NCI-H524 treated with DMSO at 0.1 percent for 48 hours (cell line): ENCODE measurements around the gene CNBP.

Source experiments
- DNase-seq: peaks from one replicate; lab custom pipeline; 2025; lab: John Stamatoyannopoulos, UW

CNBP gene

DNA sequence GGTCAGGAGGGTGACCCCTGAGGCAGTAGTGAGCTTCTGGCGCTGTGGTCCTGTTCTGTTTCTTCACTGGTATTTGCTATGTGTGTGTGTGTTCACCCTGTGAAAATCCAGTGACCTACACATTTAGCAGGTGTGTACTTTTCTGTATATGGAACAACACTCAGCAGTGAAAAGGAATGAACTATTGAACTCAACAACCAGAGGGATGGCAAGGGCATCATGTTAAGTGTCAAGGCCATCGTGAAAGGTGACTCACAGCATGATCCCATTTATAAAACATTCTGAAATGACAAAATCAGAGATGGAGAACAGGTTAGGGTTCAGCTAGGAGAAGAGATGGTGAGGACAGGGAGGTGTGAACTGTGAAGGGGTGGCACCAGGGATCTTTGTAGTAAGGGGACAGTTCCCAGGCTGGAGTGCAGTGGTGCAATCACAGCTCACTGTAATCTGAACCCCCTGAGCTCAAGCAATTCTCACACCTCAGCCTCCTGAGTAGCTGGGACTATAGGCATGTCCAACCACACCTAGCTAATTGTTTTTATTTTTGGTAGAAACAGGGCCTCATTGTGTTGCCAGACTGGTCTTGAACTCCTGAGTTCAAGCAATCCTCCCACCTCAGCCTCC lies 52.1 kb downstream of the CNBP start:
- DNase-seq, result no peak

DNA sequence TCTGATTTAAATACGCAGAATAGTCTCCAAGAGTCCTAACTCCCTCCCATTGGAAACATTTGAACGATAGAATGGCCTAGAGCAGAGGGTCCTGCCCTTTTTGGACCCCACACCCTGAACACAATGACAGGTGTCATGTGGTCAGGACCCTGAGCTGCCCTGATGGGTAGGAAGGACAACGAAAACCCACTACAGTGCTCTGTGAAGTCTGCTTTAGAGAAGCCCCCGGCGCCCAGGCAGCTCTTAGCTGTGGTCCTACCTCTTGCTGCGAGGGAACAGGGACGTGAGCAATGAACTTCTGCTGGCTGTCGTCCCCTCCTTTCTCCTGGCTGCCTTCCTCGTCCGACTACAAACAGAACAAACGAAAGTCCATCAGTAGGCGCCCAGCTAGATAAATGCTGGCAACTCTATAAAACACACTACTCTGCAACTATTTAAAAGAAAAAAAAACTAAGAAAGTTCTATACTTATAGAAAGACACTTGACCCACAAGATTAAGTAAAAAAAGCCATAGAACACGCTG lies 53.3 kb downstream of the CNBP start:
- no peak for DNase-seq

- no peak for DNase-seq
These were observed 55.1 kb downstream of the CNBP start for GRCh38 chr3:129128357-129129155.

DNA sequence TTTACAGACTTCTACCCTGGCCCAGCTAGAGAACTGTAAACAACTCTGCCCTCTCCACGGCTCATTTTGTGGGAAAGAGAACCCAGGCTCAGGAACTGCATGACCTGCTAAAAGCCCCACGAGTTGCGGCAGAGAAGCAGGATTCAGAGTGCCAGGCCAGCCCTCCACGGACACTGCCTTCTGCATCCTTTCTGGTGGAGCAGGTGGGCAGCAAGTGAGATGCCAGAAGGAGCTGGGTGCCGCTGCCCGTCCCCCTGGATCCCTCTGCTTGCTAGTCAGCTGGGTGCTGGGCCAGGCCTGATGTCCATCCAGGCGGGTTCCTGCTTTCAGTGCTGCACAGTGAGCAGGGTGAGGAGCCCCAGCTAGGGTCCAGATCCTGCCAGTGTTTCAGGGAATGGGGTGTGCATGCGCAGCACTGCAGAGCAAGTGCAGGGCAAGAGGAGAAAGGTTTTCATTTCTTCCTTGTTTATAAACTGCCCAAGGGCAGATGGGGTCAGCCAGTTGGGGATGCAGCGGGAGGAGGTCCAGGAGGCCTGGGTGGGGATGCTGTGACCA lies 56.9 kb downstream of the CNBP start:
- DNase-seq, result no peak

GRCh38 chr3:129123314-129124060 lies 60.2 kb downstream of the CNBP start:
- no peak for DNase-seq

DNA sequence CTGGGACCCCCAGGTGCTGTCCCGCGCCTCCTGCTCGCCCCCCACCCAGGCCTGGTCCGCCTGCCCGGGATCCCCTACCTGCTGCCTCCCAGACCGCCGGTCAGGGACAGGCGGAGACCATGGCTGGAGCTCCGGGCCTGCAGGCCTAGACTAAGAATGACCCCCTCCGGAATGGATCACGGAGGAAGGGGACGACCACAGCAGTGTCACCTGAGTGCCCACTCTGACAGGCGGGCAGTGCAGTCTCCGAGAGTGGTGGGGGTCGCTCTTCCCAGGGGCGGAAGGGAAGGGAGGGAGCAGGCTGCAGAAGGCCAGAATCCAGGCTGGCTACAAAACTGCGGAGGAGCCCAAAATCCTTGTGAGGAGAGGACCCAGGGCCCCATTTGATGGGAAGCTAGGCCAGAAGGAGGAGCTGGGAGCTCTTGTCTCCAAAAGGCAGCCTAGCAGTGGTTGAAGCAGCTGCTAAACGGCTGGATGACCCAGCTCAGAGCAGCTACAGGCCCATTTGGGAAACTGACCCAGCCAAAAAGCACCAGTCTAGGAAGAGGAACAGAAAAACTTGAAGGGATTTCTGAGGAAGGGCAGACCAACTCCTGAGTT lies 61.2 kb downstream of the CNBP start:
- no peak for DNase-seq

- no peak for DNase-seq
These were observed 61.8 kb downstream of the CNBP start, which contains the start of gene RAB43 for GRCh38 chr3:129121792-129122411. RAB43 (minus strand) TSS chr3:129121804; CDS start chr3:129121489, 315 bp downstream.

GRCh38 chr3:129121016-129121791 lies 62.5 kb downstream of the CNBP start:
- DNase-seq, result no peak

DNA sequence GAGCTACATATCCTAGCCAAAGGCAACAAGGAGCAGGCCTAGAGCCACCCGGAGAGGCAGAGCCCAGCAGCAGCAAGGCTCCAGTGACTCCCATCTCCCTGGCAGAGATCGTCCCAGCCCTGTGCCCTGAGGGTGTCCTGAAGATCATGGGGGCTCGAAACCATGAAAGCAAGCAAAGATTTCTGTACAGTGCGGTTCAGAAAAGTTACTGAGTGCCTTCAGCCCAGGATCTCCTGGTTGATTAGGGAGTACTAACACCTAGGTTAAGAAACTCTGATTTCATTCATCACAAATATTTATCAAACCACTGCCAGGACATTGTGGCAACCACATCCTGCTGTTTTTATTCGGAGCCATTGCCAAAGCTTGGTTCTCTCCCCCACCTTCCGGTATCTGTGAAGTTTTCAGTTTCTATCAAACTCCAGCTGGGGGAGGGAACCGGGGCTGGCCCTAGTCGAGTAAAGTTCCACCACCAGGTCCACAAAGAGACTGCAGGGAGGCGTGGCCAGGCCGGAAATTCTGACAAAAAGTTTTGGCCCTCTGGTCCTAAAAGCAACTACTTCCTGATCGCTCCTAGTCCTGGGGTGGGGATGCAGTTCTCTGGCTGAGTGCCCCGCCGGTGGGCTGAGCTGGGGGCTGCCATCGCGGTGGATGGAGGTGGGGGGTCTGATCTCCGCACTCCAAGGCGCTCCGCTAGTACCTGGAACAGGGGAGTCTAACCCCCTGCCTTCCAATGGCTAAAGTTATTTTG lies 63.3 kb downstream of the CNBP start:
- DNase-seq, result no peak

- no peak for DNase-seq
These were observed 64.2 kb downstream of the CNBP start for GRCh38 chr3:129119365-129120100.

GRCh38 chr3:129118745-129119144 lies 65.0 kb downstream of the CNBP start:
- DNase-seq, result no peak
